MM.1S (cell line): ENCODE data around the gene DHX30.

Experiments
- DNase-seq: peaks from one replicate; pipeline ENCODE4 v3.0.0-alpha.2; 2015
- H2AFZ ChIP-seq: fragments of 300-600 bp; sonication (generic); 2 replicates; pipeline ENCODE4 v1.6.0; 2016; ENCODE audit warnings: antibody characterized with exemption, low read length
- H3F3A ChIP-seq: fragments of 300-600 bp; sonication (generic); 2 replicates; pipeline ENCODE4 v1.6.1; 2016; ENCODE audit warnings: mild to moderate bottlenecking, antibody characterized with exemption, low read length, moderate library complexity, mixed read lengths; ENCODE audit not compliant: insufficient read depth
- H3K27ac ChIP-seq: fragments of 300-600 bp; sonication (generic); 2 replicates; pipeline ENCODE4 v1.5.1; 2016; ENCODE audit warnings: mild to moderate bottlenecking, low read length
- H3K27me3 ChIP-seq: fragments of 300-600 bp; sonication (generic); replicated peaks from 2 replicates; pipeline ENCODE4 v1.6.0; 2016; ENCODE audit warnings: low read length; ENCODE audit not compliant: insufficient read depth
- H3K36me3 ChIP-seq: fragments of 300-600 bp; sonication (generic); replicated peaks from 2 replicates; pipeline ENCODE4 v1.6.1; 2016; ENCODE audit warnings: mild to moderate bottlenecking, low read length, mixed read lengths; ENCODE audit not compliant: insufficient read depth
- H3K4me1 ChIP-seq: fragments of 300-600 bp; sonication (generic); 2 replicates; pipeline ENCODE4 v1.6.1; 2016; ENCODE audit warnings: low read length, mixed read lengths
- H3K4me2 ChIP-seq: fragments of 300-600 bp; sonication (generic); 2 replicates; pipeline ENCODE4 v1.6.0; 2016; ENCODE audit warnings: low read depth, low read length
- H3K4me3 ChIP-seq: fragments of 300-600 bp; sonication (generic); 2 replicates; pipeline ENCODE4 v1.5.1; 2016; ENCODE audit warnings: low read length, mixed read lengths
- H3K79me2 ChIP-seq: fragments of 300-600 bp; sonication (generic); 2 replicates; pipeline ENCODE4 v1.6.1; 2016; ENCODE audit warnings: mixed run types, low read length, mixed read lengths
- H3K9ac ChIP-seq: fragments of 300-600 bp; sonication (generic); 2 replicates; pipeline ENCODE4 v1.6.1; 2016; ENCODE audit warnings: low read length, mixed read lengths
- H3K9me2 ChIP-seq: fragments of 300-600 bp; sonication (generic); replicated peaks from 2 replicates; pipeline ENCODE4 v1.6.1; 2016; ENCODE audit warnings: mild to moderate bottlenecking, low read length, mixed read lengths; ENCODE audit not compliant: insufficient read depth
- H3K9me3 ChIP-seq: fragments of 300-600 bp; sonication (generic); replicated peaks from 2 replicates; pipeline ENCODE4 v1.6.1; 2016; ENCODE audit warnings: mild to moderate bottlenecking, low read length, mixed read lengths; ENCODE audit not compliant: insufficient read depth
- H4K20me1 ChIP-seq: fragments of 300-600 bp; sonication (generic); 2 replicates; pipeline ENCODE4 v1.6.1; 2016; ENCODE audit warnings: mild to moderate bottlenecking, low read length, moderate library complexity, mixed read lengths; ENCODE audit not compliant: insufficient read depth
- CTCF ChIP-seq: fragments of 300-600 bp; sonication (generic); IDR thresholded peaks from 2 replicates; pipeline ENCODE4 v1.5.1; 2016; ENCODE audit warnings: antibody characterized with exemption, low read length, mixed read lengths
- EZH2 ChIP-seq: fragments of 300-600 bp; sonication (generic); optimal IDR thresholded peaks from 2 replicates; pipeline ENCODE3; 2017; ENCODE audit warnings: low read depth, mild to moderate bottlenecking, antibody characterized with exemption, low read length, mixed read lengths
- EZH2phosphoT487 ChIP-seq: fragments of 300-600 bp; sonication (generic); IDR thresholded peaks from 2 replicates; pipeline ENCODE4 v1.6.1; 2018; ENCODE audit warnings: antibody characterized with exemption, low read length

Gene DHX30

GRCh38 chr3:47780741-47781684 is 21.9 kb upstream of the DHX30 start:
- Histone ChIP-seq H3K27ac (peak overlapping the region; percentile 96), H3K9ac (peak overlapping the region; percentile 94), H3K4me1 (peaks cover 15% of the 10 kb centered on the region; the same call in 1 of the 2 replicates), H3K9me2 (no peaks in the 10 kb centered on the region), H3K36me3 (no peaks in the 10 kb centered on the region), H3K4me3 (peak overlapping the region; percentile 80), H3K79me2 (peaks cover 56% of the 10 kb centered on the region), H3K4me2 (peak overlapping the region; percentile 72), H2AFZ (peak overlapping the region; percentile 63; the same call in 1 of the 2 replicates), H3K9me3 (no peaks in the 10 kb centered on the region), H4K20me1 (no peaks in the 10 kb centered on the region; the same call in 1 of the 2 replicates), H3K27me3 (no peaks in the 10 kb centered on the region), H3F3A (peaks cover 29% of the 10 kb centered on the region)
- peak; percentile 61 for DNase-seq
- no peak for TF ChIP-seq EZH2
- no peak for TF ChIP-seq CTCF
- no peak for TF ChIP-seq EZH2phosphoT487

- H3K79me2 ChIP-seq = peaks cover 47% of the 10 kb centered on the region
- TF ChIP-seq EZH2phosphoT487 (no peak), CTCF (no peak), EZH2 (no peak)
Measured at GRCh38 chr3:47781685-47782445, 21.1 kb upstream of the DHX30 start, which contains the start of gene SMARCC1. SMARCC1 (minus strand) TSS chr3:47781893; CDS start chr3:47781797, 96 bp downstream.

GRCh38 chr3:47782446-47783308 is 20.3 kb upstream of the DHX30 start:
- peak overlapping the region; percentile 79 for H2AFZ ChIP-seq
- peak; percentile 60 for DNase-seq
- peak overlapping the region; percentile 80 for H3K4me3 ChIP-seq

More at GRCh38 chr3:47781685-47782445, 21.1 kb upstream of the DHX30 start, which contains the start of gene SMARCC1:
- Histone ChIP-seq H3K4me1 (peaks cover 15% of the 10 kb centered on the region; the same call in 1 of the 2 replicates), H3K36me3 (no peaks in the 10 kb centered on the region), H3K27ac (peak within 1 kb of the TSS; percentile 96), H4K20me1 (no peaks in the 10 kb centered on the region; the same call in 1 of the 2 replicates), H3K4me3 (peak within 1 kb of the TSS; percentile 80), H3K4me2 (peak within 1 kb of the TSS; percentile 90), H3K9ac (peak within 1 kb of the TSS; percentile 94), H3K9me2 (no peaks in the 10 kb centered on the region), H3F3A (peaks cover 29% of the 10 kb centered on the region), H3K27me3 (no peaks in the 10 kb centered on the region), H2AFZ (peak within 1 kb of the TSS; percentile 79), H3K9me3 (no peaks in the 10 kb centered on the region)
- peak; percentile 99 for DNase-seq

More at GRCh38 chr3:47782446-47783308, 20.3 kb upstream of the DHX30 start:
- peaks cover 15% of the 10 kb centered on the region; the same call in 1 of the 2 replicates for H3K4me1 ChIP-seq
- TF ChIP-seq CTCF = no peak
- TF ChIP-seq EZH2 = no peak
- no peak for TF ChIP-seq EZH2phosphoT487
- H3K9me2 ChIP-seq = no peaks in the 10 kb centered on the region
- no peaks in the 10 kb centered on the region for H3K36me3 ChIP-seq
- H4K20me1 ChIP-seq = no peaks in the 10 kb centered on the region; the same call in 1 of the 2 replicates
- H3K27ac ChIP-seq = peak overlapping the region; percentile 96
- peak overlapping the region; percentile 89 for H3K9ac ChIP-seq
- H3K9me3 ChIP-seq = no peaks in the 10 kb centered on the region
- H3F3A ChIP-seq = peaks cover 29% of the 10 kb centered on the region
- H3K27me3 ChIP-seq = no peaks in the 10 kb centered on the region
- peaks cover 39% of the 10 kb centered on the region for H3K79me2 ChIP-seq
- H3K4me2 ChIP-seq = peak overlapping the region; percentile 90
